ENCODE measurements around the gene RPN2. TPM values are rescaled to one million over a fixed set of nuclear protein-coding genes. Genes with fewer than 3 reads are reported as not detected.

Gene RPN2
- total and polyA plus RNA-seq, 4 donors = 153 to 241 (median 177) TPM

GRCh38 chr20:37192137-37192854 lies 13.2 kb downstream of the RPN2 start (continued):
- TF ChIP-seq REST (IDR thresholded peaks at IDR 0.05) (no peak), SP1 (IDR thresholded peaks at IDR 0.05) (peak; percentile 56), YY1 (IDR thresholded peaks at IDR 0.05) (peak; percentile 39), GABPA (IDR thresholded peaks at IDR 0.05 in 1 of 2, conservative IDR thresholded peaks at IDR 0.05 in 1 of 2) (no peak)

GRCh38 chr20:37193226-37193625 lies 14.1 kb downstream of the RPN2 start:
- H3K36me3 ChIP-seq (ENCODE audit: control insufficient read depth in 4 of 4, insufficient read depth in 3 of 4, low read depth in 1 of 4, low read length in 3 of 4) = peaks cover 0 to 10% (median 8%) of the 10 kb centered on the region in 4 donors
- H3K4me1 ChIP-seq (ENCODE audit: control insufficient read depth in 4 of 4, insufficient read depth in 4 of 4, low read length in 3 of 4) = peaks cover 2 to 12% (median 6%) of the 10 kb centered on the region in 4 donors
- TF ChIP-seq EGR1 (IDR thresholded peaks at IDR 0.05; ENCODE audit: low read depth in 2 of 2) (no peak), JUND (IDR thresholded peaks at IDR 0.05) (no peak), HNF4A (conservative IDR thresholded peaks at IDR 0.05) (no peak), SP1 (IDR thresholded peaks at IDR 0.05) (no peak), FOXA1 (IDR thresholded peaks at IDR 0.05) (no peak), MAX (IDR thresholded peaks at IDR 0.05) (no peak), NR2F2 (IDR thresholded peaks at IDR 0.05) (no peak), RXRA (IDR thresholded peaks at IDR 0.05) (no peak), GABPA (IDR thresholded peaks at IDR 0.05 in 1 of 2, conservative IDR thresholded peaks at IDR 0.05 in 1 of 2) (no peak), ATF3 (IDR thresholded peaks at IDR 0.05) (no peak), ZBTB33 (IDR thresholded peaks at IDR 0.05) (no peak), CTCF (IDR thresholded peaks at IDR 0.05; ENCODE audit: low read depth, low read length, missing input control) (no peak), HNF4G (IDR thresholded peaks at IDR 0.05) (no peak), REST (IDR thresholded peaks at IDR 0.05) (no peak), FOXA2 (IDR thresholded peaks at IDR 0.05) (no peak), RAD21 (IDR thresholded peaks at IDR 0.05) (no peak), YY1 (IDR thresholded peaks at IDR 0.05) (no peak), TAF1 (conservative IDR thresholded peaks at IDR 0.05) (no peak)
- no peak overlapping the region for H3K9ac ChIP-seq (ENCODE audit: low read depth in 1 of 2, low read length in 2 of 2)
- no peak overlapping the region for H3K4me3 ChIP-seq (ENCODE audit: low read depth in 1 of 3, low read length in 3 of 3)
- no peaks in the 10 kb centered on the region for H3K27me3 ChIP-seq (ENCODE audit: control insufficient read depth in 4 of 4, insufficient read depth in 4 of 4, low read length in 3 of 4)
- DNase-seq (ENCODE audit: low spot score) = no peak
- no peaks in the 10 kb centered on the region for H3K9me3 ChIP-seq (ENCODE audit: control insufficient read depth in 4 of 4, low read length in 3 of 4)
- no peak overlapping the region for H3K27ac ChIP-seq (ENCODE audit: low read depth in 1 of 2, low read length in 2 of 2)
- 94% methylated on average over 3 of the region's 3 CpGs for WGBS

Measured in liver (tissue), 9 donors.